DOHH2 (cell line): ENCODE measurements around the gene PLCD4.

Experiments
- H3F3A ChIP-seq: fragments of 200-600 bp; sonication (generic), shearing (Covaris generic); 2 replicates; pipeline ENCODE4 v1.6.0; 2016; ENCODE audit warnings: antibody characterized with exemption, mild to moderate bottlenecking; ENCODE audit not compliant: control insufficient read depth, insufficient read depth
- H3K27ac ChIP-seq: fragments of 200-600 bp; sonication (generic); 2 replicates; pipeline ENCODE4 v1.5.1; 2014; ENCODE audit warnings: low read depth, mild to moderate bottlenecking, low read length, moderate library complexity
- H3K27me3 ChIP-seq: fragments of 200-600 bp; sonication (generic); 2 replicates; pipeline ENCODE4 v1.6.1; 2014; ENCODE audit warnings: mild to moderate bottlenecking, low read length, mixed read lengths; ENCODE audit not compliant: control insufficient read depth
- H3K36me3 ChIP-seq: fragments of 200-600 bp; sonication (generic); 2 replicates; pipeline ENCODE4 v1.6.1; 2014; ENCODE audit warnings: mild to moderate bottlenecking, low read length, moderate library complexity, mixed read lengths; ENCODE audit not compliant: control insufficient read depth
- H3K4me1 ChIP-seq: fragments of 200-600 bp; sonication (generic); 2 replicates; pipeline ENCODE4 v1.6.1; 2014; ENCODE audit warnings: mild to moderate bottlenecking, low read length, mixed read lengths; ENCODE audit not compliant: control insufficient read depth
- H3K4me2 ChIP-seq: fragments of 200-600 bp; sonication (generic); 2 replicates; pipeline ENCODE4 v1.6.0; 2014; ENCODE audit warnings: mild to moderate bottlenecking, low read length, moderate library complexity
- H3K4me3 ChIP-seq: fragments of 200-600 bp; sonication (generic); 2 replicates; pipeline ENCODE4 v1.5.1; 2014; ENCODE audit warnings: mild to moderate bottlenecking, low read length, mixed read lengths
- H3K79me2 ChIP-seq: fragments of 200-600 bp; sonication (generic); 2 replicates; pipeline ENCODE4 v1.6.1; 2014; ENCODE audit warnings: mild to moderate bottlenecking, low read length, mixed read lengths; ENCODE audit not compliant: control insufficient read depth
- H3K9me2 ChIP-seq: fragments of 200-600 bp; sonication (generic); replicated peaks from 2 replicates; pipeline ENCODE4 v1.6.1; 2014; ENCODE audit warnings: mild to moderate bottlenecking, low read length, mixed read lengths; ENCODE audit not compliant: control insufficient read depth
- H3K9me3 ChIP-seq: fragments of 200-600 bp; sonication (generic); 2 replicates; pipeline ENCODE4 v1.6.1; 2014; ENCODE audit warnings: antibody characterized with exemption, low read length, mixed read lengths; ENCODE audit not compliant: control insufficient read depth, insufficient read depth
- H4K20me1 ChIP-seq: fragments of 200-600 bp; sonication (generic); 2 replicates; pipeline ENCODE4 v1.6.0; 2014; ENCODE audit warnings: low read depth, mild to moderate bottlenecking, antibody characterized with exemption, low read length, moderate library complexity; ENCODE audit not compliant: control insufficient read depth, insufficient read depth
- CTCF ChIP-seq: fragments of 200-600 bp; sonication (generic); IDR thresholded peaks from one replicate; pipeline ENCODE4 v1.5.1; 2014; ENCODE audit warnings: antibody characterized with exemption, mild to moderate bottlenecking, low read depth, low read length; ENCODE audit not compliant: poor library complexity, severe bottlenecking
- EZH2phosphoT487 ChIP-seq: fragments of 200-600 bp; sonication (generic); IDR thresholded peaks from 2 replicates; pipeline ENCODE4 v1.6.1; 2017; ENCODE audit warnings: borderline replicate concordance, mild to moderate bottlenecking, antibody characterized with exemption, low read length, moderate library complexity, mixed read lengths

The PLCD4 gene

GRCh38 chr2:218582076-218582475 lies 25.6 kb upstream of the PLCD4 start:
- H3K9me3 ChIP-seq = no peaks in the 10 kb centered on the region
- no peak overlapping the region for H3K4me3 ChIP-seq
- no peaks in the 10 kb centered on the region; the same call in 1 of the 2 replicates for H4K20me1 ChIP-seq
- peaks cover 89% of the 10 kb centered on the region for H3K36me3 ChIP-seq
- H3K4me1 ChIP-seq = peaks cover 28% of the 10 kb centered on the region
- H3K4me2 ChIP-seq = no peak overlapping the region
- no peaks in the 10 kb centered on the region for H3K9me2 ChIP-seq
- TF ChIP-seq CTCF (no peak), EZH2phosphoT487 (no peak)
- H3K79me2 ChIP-seq = peaks cover 68% of the 10 kb centered on the region
- no peak overlapping the region for H3K27ac ChIP-seq
- H3F3A ChIP-seq = peaks cover 6% of the 10 kb centered on the region; the same call in 1 of the 2 replicates
- no peaks in the 10 kb centered on the region for H3K27me3 ChIP-seq

DNA sequence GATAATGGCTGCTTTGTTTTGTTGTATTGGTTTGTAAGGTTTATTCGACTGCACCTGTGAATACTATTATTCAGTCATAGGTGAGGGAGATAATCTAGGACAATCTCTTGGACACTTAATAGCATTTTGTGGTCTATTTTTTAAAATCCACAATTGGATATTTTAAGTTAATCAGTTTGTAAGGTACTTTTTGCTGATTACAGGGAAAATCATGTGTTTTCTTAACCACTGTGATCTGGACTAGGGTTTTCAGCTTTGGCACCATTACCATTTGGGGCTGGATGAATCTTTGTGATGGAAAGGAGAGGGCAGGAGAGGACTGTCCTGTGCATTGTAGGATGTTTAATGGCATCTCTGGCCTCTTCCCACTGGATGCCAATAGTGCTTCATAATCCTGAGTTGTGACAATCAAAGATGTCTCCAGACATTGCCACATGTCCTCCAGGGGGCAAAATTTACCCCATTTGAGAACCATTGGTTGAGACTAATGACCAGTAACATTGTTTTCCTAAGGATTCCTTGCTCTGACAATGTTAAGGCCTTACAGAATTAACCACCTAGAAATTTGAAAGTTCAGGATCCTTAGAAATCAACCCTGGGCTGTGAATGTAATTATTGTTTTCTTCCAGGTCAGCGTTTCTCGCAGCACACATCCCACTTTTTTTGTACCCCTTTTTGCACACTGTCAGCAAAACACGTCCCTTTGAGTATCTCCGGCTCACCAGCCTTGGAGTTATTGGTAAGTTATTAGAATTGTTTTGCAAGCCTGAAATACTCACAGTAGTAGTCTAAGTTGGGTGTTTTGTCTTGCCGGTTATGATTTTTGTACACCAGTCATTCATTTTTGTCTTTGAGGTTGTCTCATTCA lies 23.5 kb upstream of the PLCD4 start:
- Histone ChIP-seq H3K79me2 (peaks cover 46% of the 10 kb centered on the region), H3K9me2 (no peaks in the 10 kb centered on the region), H3K27ac (no peak overlapping the region), H3K4me1 (peaks cover 29% of the 10 kb centered on the region), H3K9me3 (no peaks in the 10 kb centered on the region), H3K27me3 (no peaks in the 10 kb centered on the region), H3K4me2 (no peak overlapping the region), H3F3A (peaks cover 6% of the 10 kb centered on the region; the same call in 1 of the 2 replicates), H3K36me3 (peaks cover 85% of the 10 kb centered on the region), H4K20me1 (no peaks in the 10 kb centered on the region; the same call in 1 of the 2 replicates), H3K4me3 (no peak overlapping the region)
- TF ChIP-seq CTCF (peak; percentile 25), EZH2phosphoT487 (no peak)

DNA sequence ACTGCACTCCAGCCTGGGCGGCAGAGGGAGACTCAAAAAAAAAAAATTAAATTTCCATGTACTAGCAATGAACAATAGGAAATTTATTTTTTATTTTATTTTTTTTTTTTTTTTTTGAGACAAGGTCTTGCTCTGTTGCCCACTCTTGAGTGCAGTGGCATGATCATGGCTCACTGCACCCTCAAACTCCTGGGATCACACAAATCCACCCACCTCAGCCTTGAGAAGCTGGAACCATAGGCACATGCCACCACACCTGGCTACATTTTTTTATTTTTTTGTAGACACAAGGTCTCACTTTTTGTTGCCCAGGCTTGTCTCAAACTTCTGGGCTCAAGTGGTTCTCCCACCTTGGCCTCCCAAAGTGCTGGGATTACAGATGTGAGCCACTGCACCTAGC lies 22.2 kb upstream of the PLCD4 start:
- peaks cover 35% of the 10 kb centered on the region for H3K79me2 ChIP-seq
- H3K4me3 ChIP-seq = no peak overlapping the region
- no peak overlapping the region for H3K27ac ChIP-seq
- H3K4me2 ChIP-seq = no peak overlapping the region
- H3K9me2 ChIP-seq = no peaks in the 10 kb centered on the region
- H3K9me3 ChIP-seq = no peaks in the 10 kb centered on the region
- peaks cover 6% of the 10 kb centered on the region; the same call in 1 of the 2 replicates for H3F3A ChIP-seq
- H3K36me3 ChIP-seq = peaks cover 91% of the 10 kb centered on the region
- TF ChIP-seq CTCF (no peak), EZH2phosphoT487 (no peak)
- no peaks in the 10 kb centered on the region; the same call in 1 of the 2 replicates for H4K20me1 ChIP-seq
- no peaks in the 10 kb centered on the region for H3K27me3 ChIP-seq
- peaks cover 29% of the 10 kb centered on the region for H3K4me1 ChIP-seq
